Measurements from ENCODE around the gene ELF3.
"Not testable (repeated sequence)": the region's sequence is repeated elsewhere in the genome, so short reads cannot be mapped to it uniquely, and the experiment has no call there.

Gene ELF3

DNA sequence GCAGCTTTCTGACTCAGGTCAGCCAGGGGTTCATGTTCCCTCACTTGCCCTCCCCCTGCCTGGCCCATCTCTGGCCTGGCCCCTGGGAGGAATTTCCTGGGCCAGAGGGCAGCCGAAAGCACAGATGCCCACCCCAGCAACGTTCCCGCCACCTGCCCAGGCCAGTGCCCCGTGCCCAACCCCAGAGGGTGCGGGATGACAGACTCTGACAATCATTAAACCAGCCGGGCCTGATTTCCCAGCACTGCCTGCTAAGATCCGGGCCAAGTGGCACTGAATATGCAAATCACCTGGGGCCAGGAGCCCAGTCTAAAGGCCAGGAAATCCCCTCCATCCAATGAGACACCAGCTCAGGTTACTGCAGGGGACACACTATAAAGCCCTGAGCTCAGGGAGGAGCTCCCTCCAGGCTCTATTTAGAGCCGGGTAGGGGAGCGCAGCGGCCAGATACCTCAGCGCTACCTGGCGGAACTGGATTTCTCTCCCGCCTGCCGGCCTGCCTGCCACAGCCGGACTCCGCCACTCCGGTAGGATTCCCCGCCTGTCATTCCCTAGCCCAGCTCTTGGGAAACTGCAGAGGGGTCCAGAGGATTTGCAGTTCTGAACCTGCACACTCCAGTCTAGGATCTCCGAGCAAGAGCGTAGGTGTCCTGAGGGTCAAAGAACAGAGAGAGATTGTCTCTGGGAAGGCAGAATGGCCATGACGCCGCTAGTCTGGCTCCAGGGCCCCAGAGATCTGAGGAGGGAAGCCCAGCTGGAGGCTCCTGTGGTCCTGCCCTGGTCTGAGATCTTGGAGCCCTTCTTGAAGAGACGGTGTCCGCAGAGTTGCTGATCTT, at the start of gene ELF3:
TSS of gene ELF3 (plus strand) at position 408 of the 836 bp plus-strand sequence. CDS start 550 bp downstream, outside the sequence.
- Mint-ChIP-seq H3K27me3 (no peaks in the 10 kb centered on the region), H3K9me3 (no peaks in the 10 kb centered on the region), H3K36me3 (ENCODE audit: low read depth) (peaks cover 64% of the 10 kb centered on the region), H3K4me3 (no peak within 1 kb of the TSS), H3K4me1 (ENCODE audit: low read depth) (no peaks in the 10 kb centered on the region), H3K27ac (no peak within 1 kb of the TSS)
- intact Hi-C loops (cut with micrococcal nuclease), result no loop called here

DNA sequence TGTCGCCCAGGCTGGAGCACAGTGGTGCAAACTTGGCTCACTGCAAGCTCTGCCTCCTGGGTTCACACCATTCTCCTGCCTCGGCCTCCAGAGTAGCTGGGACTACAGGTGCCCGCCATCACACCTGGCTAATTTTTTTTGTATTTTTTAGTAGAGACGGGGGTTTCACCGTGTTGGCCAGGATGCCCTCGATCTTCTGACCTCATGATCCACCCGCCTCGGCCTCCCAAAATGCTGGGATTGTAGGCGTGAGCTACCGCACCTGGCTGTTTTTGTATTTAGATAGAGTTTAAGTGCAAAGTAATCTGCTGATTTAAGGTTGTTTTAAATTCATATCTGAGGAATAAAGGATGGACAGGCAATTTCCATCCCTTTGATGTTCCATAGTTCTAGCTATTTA, 48.0 kb upstream of the ELF3 start:
- H3K4me3 Mint-ChIP-seq; intact Hi-C loops (cut with micrococcal nuclease): not testable (repeated sequence)

DNA sequence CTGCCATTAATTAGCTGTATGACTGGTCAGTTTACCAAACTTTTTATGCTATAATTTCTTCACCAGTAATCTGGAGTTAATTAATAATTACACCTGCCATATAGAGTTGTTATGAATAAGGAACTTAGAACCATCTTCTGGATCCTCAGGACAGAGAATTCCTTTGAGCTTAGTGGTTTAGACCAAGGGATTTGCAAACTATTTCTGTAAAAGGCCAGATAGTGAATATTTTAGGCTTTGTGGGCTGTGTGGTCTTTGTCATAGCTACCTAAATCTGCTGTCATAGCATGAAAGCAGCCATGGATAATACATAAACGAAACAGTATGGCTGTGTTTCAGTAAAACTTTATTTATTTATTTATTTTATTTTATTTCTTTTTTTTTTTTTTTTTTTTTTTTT, 46.1 kb upstream of the ELF3 start:
- Mint-ChIP-seq H3K36me3 (ENCODE audit: low read depth) (peaks cover 95% of the 10 kb centered on the region), H3K27ac (no peak overlapping the region), H3K4me3 (no peak overlapping the region), H3K9me3 (no peaks in the 10 kb centered on the region), H3K4me1 (ENCODE audit: low read depth) (no peaks in the 10 kb centered on the region), H3K27me3 (no peaks in the 10 kb centered on the region)
- intact Hi-C loops (cut with micrococcal nuclease), result no loop called here

More for the DNA sequence above, 48.0 kb upstream of the ELF3 start:
- H3K4me1 Mint-ChIP-seq (ENCODE audit: low read depth); H3K9me3 Mint-ChIP-seq; H3K27ac Mint-ChIP-seq; H3K27me3 Mint-ChIP-seq: not testable (repeated sequence)
- peaks cover 95% of the 10 kb centered on the region for H3K36me3 Mint-ChIP-seq (ENCODE audit: low read depth)

DNA sequence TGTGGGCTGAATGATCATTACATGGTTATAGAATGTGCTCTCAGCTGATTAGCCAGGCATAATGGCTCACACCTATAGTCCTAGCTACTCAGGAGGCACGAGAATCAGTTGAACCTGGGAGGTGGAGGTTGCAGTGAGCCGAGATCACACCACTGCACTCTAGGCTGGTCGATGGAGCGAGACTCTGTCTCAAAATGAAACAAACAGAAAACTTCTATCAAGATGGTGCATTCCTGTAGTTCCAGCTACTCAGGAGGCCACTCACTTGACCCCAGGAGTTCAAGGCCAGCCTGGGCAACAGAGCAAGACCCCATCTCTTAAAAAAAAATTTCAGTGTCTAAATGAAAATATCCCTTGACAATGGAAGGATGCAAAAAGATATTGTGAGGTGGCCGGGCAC, 44.2 kb upstream of the ELF3 start:
- Mint-ChIP-seq H3K9me3 (no peaks in the 10 kb centered on the region), H3K27ac (no peak overlapping the region), H3K27me3 (no peaks in the 10 kb centered on the region), H3K4me1 (ENCODE audit: low read depth) (no peaks in the 10 kb centered on the region), H3K4me3 (no peak overlapping the region), H3K36me3 (ENCODE audit: low read depth) (peaks cover 99% of the 10 kb centered on the region)
- intact Hi-C loops (cut with micrococcal nuclease), result no loop called here

DNA sequence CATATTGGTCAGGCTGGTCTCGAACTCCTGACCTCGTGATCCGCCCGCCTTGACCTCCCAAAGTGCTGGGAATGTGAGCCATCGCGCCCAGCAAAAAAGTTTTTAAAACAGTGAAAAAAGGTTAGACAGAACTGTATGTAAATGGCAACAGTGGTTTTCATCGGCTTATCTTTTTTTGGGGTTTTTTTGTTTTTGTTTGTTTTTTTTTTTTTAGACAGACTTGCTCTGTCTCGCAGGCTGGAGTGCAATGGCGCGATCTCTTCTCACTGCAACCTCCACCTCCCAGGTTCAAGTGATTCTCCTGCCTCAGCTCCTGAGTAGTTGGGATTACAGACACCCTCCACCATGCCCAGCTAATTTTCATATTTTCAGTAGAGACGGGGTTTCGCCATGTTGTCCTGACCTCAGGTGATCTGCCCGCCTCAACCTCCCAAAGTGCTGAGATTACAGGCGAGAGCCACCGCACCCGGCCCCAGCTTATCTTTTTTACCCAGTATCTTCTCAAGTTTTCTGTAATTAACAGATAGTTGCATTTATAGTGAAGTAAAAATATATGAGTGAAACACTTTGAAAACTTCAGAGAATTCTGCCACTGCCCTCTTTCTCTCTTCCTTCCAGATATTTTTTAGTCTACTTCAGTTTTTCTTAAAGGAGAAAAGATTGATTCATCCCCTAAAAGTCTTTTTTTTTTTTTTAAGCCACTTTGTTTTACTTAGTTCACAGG, 42.0 kb upstream of the ELF3 start:
- Mint-ChIP-seq H3K4me3 (no peak overlapping the region), H3K27me3 (no peaks in the 10 kb centered on the region), H3K4me1 (ENCODE audit: low read depth) (no peaks in the 10 kb centered on the region), H3K36me3 (ENCODE audit: low read depth) (peaks cover 77% of the 10 kb centered on the region), H3K9me3 (no peaks in the 10 kb centered on the region), H3K27ac (no peak overlapping the region)
- intact Hi-C loops (cut with micrococcal nuclease), result no loop called here

DNA sequence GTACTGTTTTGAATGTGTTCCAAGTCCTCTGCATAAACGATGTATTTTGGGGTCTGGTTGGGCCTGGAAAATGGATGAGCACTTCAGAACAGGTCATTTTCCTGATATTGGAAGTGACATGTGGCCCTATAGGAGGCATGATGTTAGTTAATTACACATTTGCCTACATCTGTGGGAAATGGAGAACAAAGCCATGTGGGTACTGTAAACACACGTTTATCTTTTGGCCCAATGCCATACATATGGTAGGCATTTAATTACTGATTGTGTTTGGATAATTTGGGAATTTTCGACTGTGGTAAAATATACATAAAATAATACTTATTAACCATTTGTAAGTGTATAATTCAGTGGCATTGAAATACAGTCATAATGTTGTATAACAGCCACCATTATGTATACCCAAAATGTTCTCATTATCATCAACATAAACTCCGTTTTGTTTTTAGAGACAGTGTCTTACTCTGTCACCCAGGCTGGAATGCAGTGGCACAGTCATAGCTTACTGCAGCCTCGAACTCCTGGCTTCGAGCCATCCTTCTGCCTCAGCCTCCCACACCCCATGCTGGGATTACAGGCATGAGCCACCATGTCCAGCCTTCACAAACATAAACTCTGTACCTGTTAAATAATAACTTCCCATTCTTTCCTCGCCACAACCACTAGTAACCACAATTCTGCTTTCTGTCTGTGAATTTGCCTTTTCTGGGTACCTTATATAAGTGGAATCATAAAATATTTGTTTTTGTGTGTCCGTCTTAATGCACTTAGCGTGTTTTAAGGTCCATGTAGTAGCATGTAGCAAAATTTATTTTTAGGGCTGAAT, 39.8 kb upstream of the ELF3 start:
- intact Hi-C loops (cut with micrococcal nuclease), result loop anchor here (10.0 kb wide), 1 partner anchor 436 kb away; the partner anchor contains the start of gene NAV1
- Mint-ChIP-seq H3K4me3 (no peak overlapping the region), H3K4me1 (ENCODE audit: low read depth) (no peaks in the 10 kb centered on the region), H3K36me3 (ENCODE audit: low read depth) (peaks cover 56% of the 10 kb centered on the region), H3K27ac (no peak overlapping the region), H3K9me3 (no peaks in the 10 kb centered on the region), H3K27me3 (peaks cover 2% of the 10 kb centered on the region)

DNA sequence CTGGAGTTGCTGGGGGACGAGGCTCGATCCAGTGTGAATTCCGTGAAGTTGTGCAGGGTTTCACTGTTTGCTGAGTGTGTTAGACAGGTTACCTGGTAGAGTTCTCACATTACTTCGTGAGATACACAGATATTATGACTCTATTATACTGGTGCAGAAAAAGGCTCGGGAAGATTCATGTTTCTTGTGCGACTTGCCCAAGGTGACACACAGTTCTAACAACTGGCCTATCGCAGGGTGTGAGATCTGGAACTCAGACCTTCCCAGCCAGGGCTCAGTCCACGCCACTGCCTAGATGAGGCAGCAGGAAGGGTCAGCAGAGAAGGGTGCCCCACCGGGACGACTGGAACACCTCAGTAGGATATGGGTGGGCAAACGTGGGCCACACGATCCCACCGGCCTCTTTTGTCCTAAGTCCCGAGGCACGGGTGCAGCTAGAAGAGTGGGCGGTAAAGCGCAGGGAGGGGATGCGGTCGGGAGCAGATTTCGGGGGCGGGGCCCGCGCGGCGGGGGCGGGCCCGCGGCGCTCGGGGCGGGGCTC, 28.2 kb upstream of the ELF3 start:
- Mint-ChIP-seq H3K27ac (peak overlapping the region; percentile 85), H3K4me3 (peak overlapping the region; percentile 85), H3K36me3 (ENCODE audit: low read depth) (peaks cover 39% of the 10 kb centered on the region), H3K27me3 (no peaks in the 10 kb centered on the region), H3K9me3 (no peaks in the 10 kb centered on the region), H3K4me1 (ENCODE audit: low read depth) (peaks cover 34% of the 10 kb centered on the region)
- intact Hi-C loops (cut with micrococcal nuclease), result no loop called here

DNA sequence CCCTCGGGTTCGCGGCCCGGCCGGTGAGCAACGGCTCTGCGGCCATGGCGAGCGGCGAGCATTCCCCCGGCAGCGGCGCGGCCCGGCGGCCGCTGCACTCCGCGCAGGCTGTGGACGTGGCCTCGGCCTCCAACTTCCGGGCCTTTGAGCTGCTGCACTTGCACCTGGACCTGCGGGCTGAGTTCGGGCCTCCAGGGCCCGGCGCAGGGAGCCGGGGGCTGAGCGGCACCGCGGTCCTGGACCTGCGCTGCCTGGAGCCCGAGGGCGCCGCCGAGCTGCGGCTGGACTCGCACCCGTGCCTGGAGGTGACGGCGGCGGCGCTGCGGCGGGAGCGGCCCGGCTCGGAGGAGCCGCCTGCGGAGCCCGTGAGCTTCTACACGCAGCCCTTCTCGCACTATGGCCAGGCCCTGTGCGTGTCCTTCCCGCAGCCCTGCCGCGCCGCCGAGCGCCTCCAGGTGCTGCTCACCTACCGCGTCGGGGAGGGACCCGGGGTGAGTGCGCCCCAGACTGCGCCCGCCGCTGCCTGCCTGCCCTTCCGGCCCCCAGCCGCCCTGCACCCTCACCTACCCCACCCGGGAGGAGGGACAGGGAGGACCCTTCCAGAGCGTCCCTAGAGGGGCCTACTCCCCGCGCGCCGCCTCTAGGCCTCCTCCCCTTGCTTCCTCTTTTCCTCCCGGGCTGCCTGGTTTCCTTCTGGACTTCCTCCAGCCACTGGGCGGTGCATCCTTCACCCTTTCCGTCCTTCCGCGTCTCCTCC, 27.6 kb upstream of the ELF3 start, which contains the start of gene RNPEP:
TSS of gene RNPEP (plus strand) at position 26 of the 757 bp plus-strand sequence. CDS start at position 45, 19 bp downstream.
- Mint-ChIP-seq H3K27me3 (no peaks in the 10 kb centered on the region), H3K4me1 (ENCODE audit: low read depth) (peaks cover 35% of the 10 kb centered on the region), H3K9me3 (no peaks in the 10 kb centered on the region), H3K27ac (peak within 1 kb of the TSS; percentile 85), H3K4me3 (peak within 1 kb of the TSS; percentile 85), H3K36me3 (ENCODE audit: low read depth) (peaks cover 45% of the 10 kb centered on the region)
- intact Hi-C loops (cut with micrococcal nuclease), result no loop called here

DNA sequence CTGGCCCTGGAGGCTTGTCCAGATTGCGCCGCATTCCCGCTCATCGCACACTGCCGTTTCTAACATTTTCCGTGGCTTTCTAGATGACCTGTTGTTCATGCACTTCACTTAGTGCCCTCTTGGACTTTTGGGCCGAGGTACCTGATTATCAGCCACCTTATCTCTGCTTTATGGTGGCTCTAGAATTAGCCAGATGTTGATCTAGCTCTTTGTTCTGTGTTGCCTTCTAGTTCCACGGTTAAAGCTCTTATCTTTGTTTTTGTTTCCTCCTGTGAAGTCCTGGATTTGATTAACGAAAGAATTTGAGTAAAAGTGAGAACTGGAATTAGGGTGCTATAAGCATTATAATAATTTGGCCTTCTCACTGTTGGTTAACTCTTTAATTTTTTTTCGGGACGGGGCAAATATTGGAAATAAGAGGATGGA, 27.0 kb upstream of the ELF3 start:
- peak overlapping the region; percentile 85 for H3K4me3 Mint-ChIP-seq
- peak overlapping the region; percentile 85 for H3K27ac Mint-ChIP-seq
- peaks cover 39% of the 10 kb centered on the region for H3K4me1 Mint-ChIP-seq (ENCODE audit: low read depth)
- H3K36me3 Mint-ChIP-seq (ENCODE audit: low read depth), result peaks cover 51% of the 10 kb centered on the region
- intact Hi-C loops (cut with micrococcal nuclease), result no loop called here
- no peaks in the 10 kb centered on the region for H3K9me3 Mint-ChIP-seq
- H3K27me3 Mint-ChIP-seq, result no peaks in the 10 kb centered on the region

DNA sequence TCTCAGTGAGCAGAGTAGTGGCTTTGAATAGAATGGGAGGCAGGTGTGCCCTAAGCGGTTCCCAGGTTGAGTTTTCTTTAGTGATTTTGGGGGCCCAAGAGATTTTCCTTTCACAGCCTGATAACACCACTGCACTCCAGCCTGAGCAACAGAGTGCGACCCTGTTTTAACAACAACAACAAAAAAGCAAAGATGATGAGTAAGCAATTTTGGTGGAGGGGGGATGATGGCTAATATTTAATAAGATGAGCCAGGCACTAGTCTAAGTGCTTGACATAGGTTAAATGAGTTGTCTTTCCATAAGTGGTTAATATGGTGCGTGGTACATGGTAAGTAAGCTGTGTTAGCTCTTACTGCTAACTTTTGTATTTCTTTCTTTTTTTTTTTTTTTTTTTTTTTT, 25.9 kb upstream of the ELF3 start:
- H3K36me3 Mint-ChIP-seq (ENCODE audit: low read depth), result peaks cover 62% of the 10 kb centered on the region
- no peak overlapping the region for H3K27ac Mint-ChIP-seq
- H3K9me3 Mint-ChIP-seq, result no peaks in the 10 kb centered on the region
- H3K27me3 Mint-ChIP-seq, result no peaks in the 10 kb centered on the region
- H3K4me3 Mint-ChIP-seq, result no peak overlapping the region
- intact Hi-C loops (cut with micrococcal nuclease), result no loop called here
- H3K4me1 Mint-ChIP-seq (ENCODE audit: low read depth), result peaks cover 49% of the 10 kb centered on the region

DNA sequence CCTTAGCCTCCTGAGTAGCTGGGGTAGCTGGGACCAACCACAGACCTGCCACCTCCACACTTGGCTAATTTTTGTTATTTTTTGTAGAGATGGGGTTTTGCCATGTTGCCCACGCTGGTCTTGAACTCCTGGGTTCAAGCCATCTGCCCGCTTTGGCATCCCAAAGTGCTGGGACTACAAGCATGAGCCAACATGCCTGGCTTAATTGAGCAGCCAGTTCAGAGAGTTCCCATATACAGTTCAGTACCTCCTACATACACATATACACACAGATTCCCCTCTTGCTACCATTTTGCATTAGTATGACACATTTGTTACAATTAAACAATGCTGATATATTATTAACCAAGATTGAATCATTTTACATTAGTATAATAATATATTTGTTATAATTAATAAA, 25.0 kb upstream of the ELF3 start:
- intact Hi-C loops (cut with micrococcal nuclease), result no loop called here
- Mint-ChIP-seq H3K4me1 (ENCODE audit: low read depth) (peaks cover 59% of the 10 kb centered on the region), H3K27me3 (no peaks in the 10 kb centered on the region)

DNA sequence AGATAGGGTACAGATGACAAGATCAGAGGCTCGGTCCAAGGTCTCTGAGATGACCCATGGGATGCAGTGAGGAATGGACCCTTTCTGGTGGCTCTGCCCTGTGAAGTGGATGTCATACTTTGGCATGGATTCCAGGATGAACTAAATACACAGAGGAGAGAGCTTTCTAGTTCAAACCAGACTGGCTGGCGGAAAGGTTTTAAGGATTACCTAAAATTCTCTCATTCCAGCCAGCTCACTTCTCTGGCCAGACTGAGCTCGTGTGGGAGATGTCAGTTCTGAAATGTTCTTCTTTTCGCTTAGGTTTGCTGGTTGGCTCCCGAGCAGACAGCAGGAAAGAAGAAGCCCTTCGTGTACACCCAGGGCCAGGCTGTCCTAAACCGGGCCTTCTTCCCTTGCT, 21.8 kb upstream of the ELF3 start:
- intact Hi-C loops (cut with micrococcal nuclease), result no loop called here
- H3K4me3 Mint-ChIP-seq, result no peak overlapping the region
- H3K27ac Mint-ChIP-seq, result no peak overlapping the region
- H3K36me3 Mint-ChIP-seq (ENCODE audit: low read depth), result peaks cover 96% of the 10 kb centered on the region
- H3K9me3 Mint-ChIP-seq, result no peaks in the 10 kb centered on the region
- peaks cover 49% of the 10 kb centered on the region for H3K4me1 Mint-ChIP-seq (ENCODE audit: low read depth)
- H3K27me3 Mint-ChIP-seq, result no peaks in the 10 kb centered on the region

More for the DNA sequence above, 25.0 kb upstream of the ELF3 start:
- Mint-ChIP-seq H3K4me3 (no peak overlapping the region), H3K9me3 (no peaks in the 10 kb centered on the region), H3K36me3 (ENCODE audit: low read depth) (peaks cover 71% of the 10 kb centered on the region), H3K27ac (no peak overlapping the region)
